T-helper 17 cell (primary cell): ENCODE measurements around the gene ITGA1. TPM values are rescaled to one million over a fixed set of nuclear protein-coding genes. Genes with fewer than 3 reads are reported as not detected.

Source experiments
- ATAC-seq: fragments of 150-1000 bp; cut with Tn5 transposase; 2 replicates; pipeline ENCODE4 v1.10.0; 2021; ENCODE audit warnings: mild to moderate bottlenecking, moderate library complexity
- DNase-seq, 3 donors: peaks; one replicate each; pipeline versions ENCODE4 v3.0.0 to v3.0.0-alpha.2; 2020 to 2021
- H3K9me3 ChIP-seq: one replicate; pipeline ENCODE4 v1.7.0; 2013; ENCODE audit warnings: low read length, mild to moderate bottlenecking; ENCODE audit not compliant: control insufficient read depth, poor library complexity, severe bottlenecking
- H3K27ac Mint-ChIP-seq: one replicate; pipeline ENCODE4 v1.8.0; 2022; ENCODE audit warnings: mild to moderate bottlenecking, moderate library complexity, mixed read lengths
- H3K27me3 Mint-ChIP-seq: one replicate; pipeline ENCODE4 v1.8.0; 2022; ENCODE audit warnings: mixed read lengths
- H3K36me3 Mint-ChIP-seq: one replicate; pipeline ENCODE4 v1.8.0; 2022; ENCODE audit warnings: low read depth, mixed read lengths
- H3K4me1 Mint-ChIP-seq: one replicate; pipeline ENCODE4 v1.8.0; 2022; ENCODE audit warnings: mild to moderate bottlenecking, mixed read lengths
- H3K4me3 Mint-ChIP-seq: one replicate; pipeline ENCODE4 v1.8.0; 2022; ENCODE audit warnings: mild to moderate bottlenecking, moderate library complexity, mixed read lengths
- total RNA-seq, 4 donors: library from RNA in 2 of 4; stranded (reverse) in 2 of 4; gene quantifications; one replicate each; pipeline ENCODE4 v1.2.3 and lab custom pipeline; 2022 to 2026

Gene ITGA1
- total RNA-seq, 2 donors from 2014 or later, result 4.0 to 4.3 TPM

DNA sequence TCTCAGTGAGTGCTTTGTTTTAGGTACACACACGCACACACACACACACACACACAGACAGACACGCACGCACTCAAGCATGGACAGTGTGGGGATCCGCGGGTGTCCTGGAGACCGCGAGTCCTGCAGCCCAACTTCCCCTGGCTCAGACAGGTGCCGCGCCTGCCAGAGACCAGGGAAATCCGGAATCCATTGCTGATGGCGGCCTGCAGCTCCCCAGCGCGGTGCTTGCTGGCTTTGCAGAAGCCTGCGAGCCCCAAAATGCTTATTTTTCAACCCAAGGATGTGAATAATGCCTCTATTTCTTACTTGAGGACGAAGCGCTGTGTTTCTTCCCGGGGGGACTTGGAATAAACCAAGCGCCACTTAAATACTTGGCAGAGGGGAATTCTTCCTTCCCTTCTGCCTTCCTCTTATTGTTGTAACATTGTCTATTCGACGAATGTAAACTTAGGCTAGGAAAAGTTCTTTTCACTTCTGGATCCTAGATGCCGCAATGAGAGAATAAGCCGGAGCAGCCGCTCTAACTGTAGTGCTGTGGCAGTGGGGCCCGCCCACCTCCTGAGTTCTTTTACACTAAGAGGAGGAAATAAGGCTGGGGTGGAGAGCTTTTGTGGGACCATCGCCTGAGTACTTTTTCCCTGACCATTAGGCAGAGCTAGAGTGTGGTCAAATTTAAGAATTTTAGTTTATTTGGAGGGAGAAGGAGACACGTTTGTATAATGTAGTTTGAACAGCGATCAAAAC is 202.2 kb downstream of the ITGA1 start:
- Mint-ChIP-seq H3K36me3 (peaks cover 5% of the 10 kb centered on the region), H3K27me3 (peaks cover 6% of the 10 kb centered on the region), H3K27ac (peak overlapping the region; percentile 68), H3K4me1 (peaks cover 22% of the 10 kb centered on the region), H3K4me3 (peak overlapping the region; percentile 91)
- DNase-seq, result peak in 1 of 3 donors; percentile 7
- ATAC-seq, result peak; percentile 70
- no peaks in the 10 kb centered on the region for H3K9me3 ChIP-seq

DNA sequence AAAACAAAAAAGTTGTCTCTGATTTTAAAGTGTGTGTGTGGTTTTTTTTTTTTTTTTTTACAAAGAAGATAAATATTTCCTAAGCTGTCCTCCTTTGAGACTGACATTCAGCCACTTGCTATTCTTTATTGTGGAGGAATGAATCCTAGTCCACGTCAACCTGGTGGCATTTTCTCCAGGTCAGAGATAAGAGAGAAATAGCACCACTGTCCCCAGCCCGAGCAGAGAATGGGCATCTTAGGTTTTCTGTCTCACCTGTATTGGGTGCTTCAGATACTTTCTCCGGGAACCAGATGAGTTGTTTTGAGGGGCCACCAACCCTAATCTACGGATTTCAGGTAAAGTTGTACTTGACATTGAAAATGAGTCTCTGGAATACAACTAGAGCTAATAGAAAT is 202.8 kb downstream of the ITGA1 start:
- Mint-ChIP-seq H3K27ac (no peak overlapping the region), H3K27me3 (peaks cover 6% of the 10 kb centered on the region), H3K4me3 (peak overlapping the region; percentile 91), H3K36me3 (peaks cover 5% of the 10 kb centered on the region), H3K4me1 (peaks cover 22% of the 10 kb centered on the region)
- DNase-seq (no peak), ATAC-seq (no peak)
- H3K9me3 ChIP-seq, result no peaks in the 10 kb centered on the region

DNA sequence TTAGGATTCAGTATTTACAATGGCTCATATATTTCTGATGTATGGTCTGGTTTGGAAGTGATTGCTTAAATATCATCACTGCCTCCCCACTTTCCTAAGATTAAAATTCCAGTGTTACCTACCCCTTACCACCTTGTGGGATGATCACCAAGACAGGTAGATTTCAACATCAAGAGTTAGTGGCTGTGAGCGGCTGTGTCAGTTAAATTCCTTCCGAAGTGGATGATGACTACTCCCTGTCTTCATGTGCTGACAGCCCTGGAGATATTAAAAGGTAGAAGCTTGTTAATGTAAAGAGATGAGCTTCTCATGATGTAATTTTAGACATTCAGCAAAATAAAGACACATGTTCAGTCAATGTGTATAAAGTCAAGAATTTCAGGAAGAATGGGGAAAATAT is 205.7 kb downstream of the ITGA1 start:
- no peak for ATAC-seq
- Mint-ChIP-seq H3K4me1 (peaks cover 15% of the 10 kb centered on the region), H3K27me3 (peaks cover 6% of the 10 kb centered on the region), H3K27ac (no peak overlapping the region), H3K4me3 (no peak overlapping the region), H3K36me3 (peaks cover 2% of the 10 kb centered on the region)
- no peaks in the 10 kb centered on the region for H3K9me3 ChIP-seq
- no peak for DNase-seq

DNA sequence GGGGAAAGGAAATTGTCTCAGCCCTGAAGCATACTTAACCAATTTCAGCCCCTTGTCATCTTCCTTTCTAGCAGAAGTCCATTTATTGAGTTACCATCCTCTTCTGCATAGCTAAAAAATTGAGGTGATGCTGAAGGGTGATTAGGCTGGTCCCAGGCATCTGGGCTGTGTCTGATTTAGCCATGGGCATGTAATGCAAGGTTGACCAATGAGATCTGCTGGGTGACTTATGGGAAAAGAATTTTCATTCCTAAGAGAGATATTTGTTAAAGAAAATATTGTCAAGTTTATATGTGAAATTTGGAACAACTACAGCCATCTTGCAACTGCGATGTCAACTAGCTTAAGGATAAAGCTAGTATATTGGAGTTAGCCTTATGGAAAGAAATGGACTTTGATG is 206.6 kb downstream of the ITGA1 start:
- DNase-seq (no peak), ATAC-seq (no peak)
- peaks cover 6% of the 10 kb centered on the region for H3K27me3 Mint-ChIP-seq

DNA sequence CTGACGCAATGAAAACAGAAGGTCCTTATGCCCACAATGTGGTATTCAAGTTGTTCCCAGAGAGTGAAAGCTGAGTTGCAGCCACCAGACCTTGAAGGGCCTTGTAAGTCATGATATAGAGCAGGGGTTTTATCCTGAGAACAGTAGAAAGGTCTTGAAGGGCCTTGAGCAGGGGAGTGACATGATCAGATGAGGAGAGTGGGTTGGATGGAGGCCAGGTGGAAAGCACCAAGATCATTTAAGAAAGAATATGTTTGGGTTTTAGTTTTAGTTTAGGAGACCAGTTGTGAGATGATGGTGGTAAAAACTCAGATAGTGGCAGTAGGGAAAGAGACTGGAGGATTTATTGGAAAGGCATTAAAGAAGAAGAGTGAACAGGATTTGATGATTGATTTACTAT is 207.4 kb downstream of the ITGA1 start:
- Mint-ChIP-seq H3K4me3 (no peak overlapping the region), H3K4me1 (peaks cover 5% of the 10 kb centered on the region), H3K36me3 (peaks cover 2% of the 10 kb centered on the region), H3K27me3 (peaks cover 6% of the 10 kb centered on the region), H3K27ac (no peak overlapping the region)
- H3K9me3 ChIP-seq, result no peaks in the 10 kb centered on the region
- no peak for ATAC-seq
- no peak for DNase-seq

More for the DNA sequence above, 206.6 kb downstream of the ITGA1 start:
- H3K4me1 Mint-ChIP-seq, result peaks cover 12% of the 10 kb centered on the region
- H3K9me3 ChIP-seq, result no peaks in the 10 kb centered on the region
- H3K36me3 Mint-ChIP-seq, result peaks cover 2% of the 10 kb centered on the region
- no peak overlapping the region for H3K4me3 Mint-ChIP-seq
- H3K27ac Mint-ChIP-seq, result no peak overlapping the region

DNA sequence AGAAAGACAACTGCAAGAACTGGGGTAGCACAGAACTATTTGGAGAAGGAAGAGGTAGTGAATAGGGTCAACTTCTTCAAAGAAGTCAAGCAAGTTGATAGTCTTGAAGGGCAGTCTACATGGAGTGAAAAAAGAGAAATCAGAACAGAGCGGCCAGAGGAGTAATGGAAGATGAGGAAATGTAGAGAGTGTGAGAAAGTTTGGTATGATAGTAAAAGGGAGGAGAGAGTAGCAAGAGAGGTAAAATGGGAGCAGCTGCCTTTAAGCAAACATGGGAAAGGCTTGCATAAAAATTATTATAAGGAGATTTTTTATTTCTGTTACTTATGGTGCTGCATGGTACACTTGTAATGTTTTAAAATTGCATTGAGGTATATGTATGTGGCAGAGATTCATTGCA is 208.2 kb downstream of the ITGA1 start:
- Mint-ChIP-seq H3K36me3 (peaks cover 2% of the 10 kb centered on the region), H3K27ac (no peak overlapping the region)
- H3K9me3 ChIP-seq, result no peaks in the 10 kb centered on the region

DNA sequence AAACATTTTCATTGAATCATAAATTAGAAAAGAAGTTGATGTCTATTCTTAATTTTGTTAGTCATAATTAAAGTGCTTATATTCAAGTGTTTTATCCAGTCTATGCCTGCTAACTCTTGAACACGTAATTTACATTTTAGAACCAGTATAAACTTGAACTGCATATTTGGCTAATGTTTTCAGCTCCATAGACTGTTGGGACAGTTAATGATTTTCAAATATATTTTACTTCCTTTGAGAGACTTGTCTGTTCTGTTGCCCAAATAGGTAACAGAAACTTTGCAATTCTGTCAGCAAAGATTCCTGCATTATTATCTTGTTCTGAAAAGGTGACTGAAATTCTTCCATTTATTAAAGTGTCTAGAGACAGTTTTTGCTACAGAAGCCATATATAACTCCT is 209.3 kb downstream of the ITGA1 start:
- H3K4me3 Mint-ChIP-seq, result no peak overlapping the region
- peaks cover 5% of the 10 kb centered on the region for H3K27me3 Mint-ChIP-seq
- ATAC-seq (no peak), DNase-seq (no peak)
- H3K9me3 ChIP-seq, result no peaks in the 10 kb centered on the region
- peaks cover 2% of the 10 kb centered on the region for H3K36me3 Mint-ChIP-seq
- H3K27ac Mint-ChIP-seq, result no peak overlapping the region
- peaks cover 3% of the 10 kb centered on the region for H3K4me1 Mint-ChIP-seq

More for the DNA sequence above, 208.2 kb downstream of the ITGA1 start:
- Mint-ChIP-seq H3K4me3 (no peak overlapping the region), H3K27me3 (peaks cover 6% of the 10 kb centered on the region), H3K4me1 (peaks cover 3% of the 10 kb centered on the region)
- no peak for ATAC-seq
- no peak for DNase-seq

DNA sequence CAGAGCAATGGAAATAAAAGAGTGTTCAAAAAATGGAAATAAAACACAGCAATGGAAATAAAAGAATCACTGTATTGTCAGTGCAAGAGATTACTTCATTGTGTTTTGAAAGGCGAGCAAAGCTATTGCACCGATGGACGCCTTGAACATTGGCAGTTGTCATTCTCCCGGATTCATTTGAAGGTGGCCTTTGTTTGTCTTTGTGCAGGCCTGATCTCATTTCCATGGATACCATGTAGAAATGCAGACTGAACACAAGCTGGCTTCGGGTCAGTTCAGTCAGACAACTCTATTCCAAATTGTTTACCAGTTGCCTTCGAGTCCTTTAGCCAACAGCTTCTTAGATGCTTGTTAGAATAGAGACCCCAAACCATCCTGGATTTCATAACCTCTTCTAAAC is 209.7 kb downstream of the ITGA1 start:
- H3K27ac Mint-ChIP-seq, result no peak overlapping the region

DNA sequence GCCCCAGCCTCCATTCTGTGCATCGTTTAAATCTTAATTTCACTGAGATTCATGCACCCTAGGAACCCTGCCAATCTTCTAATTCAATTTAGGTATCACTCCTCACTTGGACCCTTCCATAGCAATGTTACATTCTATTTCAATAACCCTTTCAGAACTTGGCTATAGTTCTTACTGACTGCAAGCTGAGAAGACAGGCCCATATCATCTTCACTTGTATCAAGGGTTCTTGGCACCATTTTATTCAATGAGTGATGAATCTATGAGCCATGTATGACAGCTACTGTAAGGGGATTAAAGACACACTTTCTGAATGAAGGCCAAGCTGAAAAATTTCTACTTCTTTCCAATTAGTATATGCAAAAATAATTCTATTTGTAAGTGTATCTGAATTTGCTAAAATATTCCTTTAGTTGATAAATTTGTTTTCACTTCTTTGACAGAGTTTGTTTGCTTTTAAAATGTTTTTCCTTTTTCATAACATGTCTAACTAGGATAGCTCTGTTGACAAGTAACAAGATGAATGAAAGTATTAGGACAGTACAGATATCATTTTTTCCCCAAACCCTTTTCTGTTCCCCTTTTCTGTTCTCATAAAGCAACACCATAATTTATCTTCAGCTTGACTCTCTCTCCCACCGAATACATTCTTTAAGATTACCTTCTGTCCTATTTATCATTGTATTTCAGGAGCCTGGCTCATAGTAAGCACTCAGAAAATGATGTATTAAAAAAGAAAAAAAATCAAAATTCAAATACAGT is 211.0 kb downstream of the ITGA1 start:
- no peaks in the 10 kb centered on the region for H3K4me1 Mint-ChIP-seq
- no peaks in the 10 kb centered on the region for H3K27me3 Mint-ChIP-seq
- no peaks in the 10 kb centered on the region for H3K36me3 Mint-ChIP-seq
- DNase-seq (no peak), ATAC-seq (no peak)
- H3K27ac Mint-ChIP-seq, result no peak overlapping the region
- no peaks in the 10 kb centered on the region for H3K9me3 ChIP-seq
- no peak overlapping the region for H3K4me3 Mint-ChIP-seq

More for the DNA sequence above, 209.7 kb downstream of the ITGA1 start:
- Mint-ChIP-seq H3K4me3 (no peak overlapping the region), H3K27me3 (peaks cover under 1% of the 10 kb centered on the region), H3K36me3 (peaks cover under 1% of the 10 kb centered on the region), H3K4me1 (no peaks in the 10 kb centered on the region)
- ATAC-seq, result no peak
- DNase-seq, result no peak
- H3K9me3 ChIP-seq, result no peaks in the 10 kb centered on the region

DNA sequence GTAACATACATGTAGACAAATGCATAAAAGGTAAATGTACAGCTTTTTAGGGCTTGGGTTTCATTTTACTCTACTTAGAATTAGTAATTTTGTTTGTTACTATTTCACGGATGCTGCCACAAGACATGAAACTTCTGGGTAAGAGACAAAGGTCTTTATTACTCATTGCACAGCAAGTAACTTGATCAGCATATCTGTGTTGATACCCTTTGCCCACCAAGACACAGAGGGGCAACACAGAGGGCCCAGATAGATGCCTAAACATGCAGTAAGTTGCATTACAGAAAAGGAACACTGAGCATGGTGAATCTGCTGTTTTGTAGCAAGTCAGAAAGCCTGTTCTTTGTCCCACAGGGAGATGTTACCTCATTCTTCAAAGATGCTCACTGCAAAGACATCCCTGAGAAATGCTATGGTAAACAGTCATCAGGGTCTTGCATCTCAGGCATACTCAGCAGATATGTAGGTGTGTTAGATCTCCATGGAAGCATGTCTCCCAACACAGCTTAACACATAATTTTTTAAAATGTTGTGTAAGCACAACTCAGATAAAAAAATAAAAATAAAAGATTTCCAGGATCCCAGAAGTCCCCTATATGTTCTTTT is 211.7 kb downstream of the ITGA1 start:
- no peak for ATAC-seq
- H3K9me3 ChIP-seq, result no peaks in the 10 kb centered on the region
- Mint-ChIP-seq H3K27ac (no peak overlapping the region), H3K27me3 (no peaks in the 10 kb centered on the region), H3K4me3 (no peak overlapping the region), H3K4me1 (no peaks in the 10 kb centered on the region), H3K36me3 (no peaks in the 10 kb centered on the region)
- no peak for DNase-seq

DNA sequence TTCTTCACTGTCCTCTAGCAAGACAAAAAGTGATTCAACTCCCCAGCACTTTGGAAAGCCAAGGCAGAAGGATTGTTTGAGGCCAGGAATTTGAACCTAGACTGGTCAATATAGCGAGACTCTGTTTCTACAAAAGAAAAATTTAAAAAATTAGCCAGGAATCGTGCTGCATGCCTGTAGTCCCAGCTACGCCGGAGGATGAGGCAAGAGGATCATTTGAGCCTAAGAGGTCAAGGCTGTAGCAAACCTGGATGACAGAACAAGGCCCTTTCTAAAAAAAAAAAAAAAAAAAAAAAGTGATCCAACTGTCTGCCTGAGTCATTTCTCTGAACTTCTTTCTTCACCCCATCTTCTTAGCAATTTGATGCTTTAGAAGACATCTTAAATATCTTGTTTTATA is 213.8 kb downstream of the ITGA1 start:
- H3K36me3 Mint-ChIP-seq, result no peaks in the 10 kb centered on the region
- H3K27me3 Mint-ChIP-seq, result no peaks in the 10 kb centered on the region
- H3K4me1 Mint-ChIP-seq, result peaks cover 7% of the 10 kb centered on the region
- no peak overlapping the region for H3K27ac Mint-ChIP-seq
- H3K4me3 Mint-ChIP-seq, result no peak overlapping the region
- ATAC-seq (no peak), DNase-seq (no peak)
- no peaks in the 10 kb centered on the region for H3K9me3 ChIP-seq

DNA sequence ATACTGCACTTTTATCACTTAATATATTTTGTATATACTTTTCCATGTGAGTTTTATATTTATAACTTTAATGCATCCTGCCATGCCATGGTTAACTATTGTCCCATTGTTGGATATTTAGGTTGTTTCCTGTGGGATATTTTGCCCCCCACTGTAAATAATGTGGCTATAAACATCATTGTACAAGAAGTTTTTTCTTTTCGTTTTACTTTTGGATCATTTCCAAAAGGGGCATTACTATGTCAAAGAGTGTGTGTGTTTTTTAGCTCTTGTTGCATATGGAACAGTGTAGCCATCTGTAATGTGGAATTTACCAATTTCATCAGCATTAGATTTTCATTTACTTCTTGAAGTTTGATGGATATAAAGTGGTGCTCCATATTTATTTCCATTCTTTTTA is 214.8 kb downstream of the ITGA1 start:
- peaks cover 16% of the 10 kb centered on the region for H3K4me1 Mint-ChIP-seq
- H3K36me3 Mint-ChIP-seq, result no peaks in the 10 kb centered on the region
- no peak overlapping the region for H3K27ac Mint-ChIP-seq
- ATAC-seq, result no peak
- H3K4me3 Mint-ChIP-seq, result no peak overlapping the region
- no peaks in the 10 kb centered on the region for H3K27me3 Mint-ChIP-seq
- no peaks in the 10 kb centered on the region for H3K9me3 ChIP-seq
- DNase-seq, result no peak

DNA sequence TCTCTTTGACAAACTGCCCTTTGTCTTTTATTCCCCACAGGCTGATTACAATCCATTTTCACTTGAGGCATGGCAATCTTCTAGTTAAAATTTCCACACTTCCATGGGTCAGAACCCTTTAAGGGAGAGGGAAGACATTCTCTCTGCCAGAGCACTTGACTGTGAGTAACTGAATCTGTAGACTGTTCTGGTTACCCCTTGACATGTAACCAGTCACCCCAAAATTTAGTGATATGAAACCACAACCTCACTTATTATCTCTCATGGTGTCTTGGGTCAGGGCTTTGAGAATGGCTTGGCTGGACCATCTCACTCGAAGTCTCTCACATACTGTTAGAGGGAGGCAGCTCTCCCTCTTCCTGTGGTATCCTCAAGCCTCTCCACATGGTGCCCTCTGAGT is 215.4 kb downstream of the ITGA1 start:
- no peaks in the 10 kb centered on the region for H3K9me3 ChIP-seq
- Mint-ChIP-seq H3K4me1 (peaks cover 17% of the 10 kb centered on the region), H3K27ac (no peak overlapping the region), H3K36me3 (no peaks in the 10 kb centered on the region), H3K27me3 (no peaks in the 10 kb centered on the region), H3K4me3 (no peak overlapping the region)
- DNase-seq (no peak), ATAC-seq (no peak)
